GM12878 (cell line): ENCODE results near the gene ATP1B2. TPM values are rescaled to one million over a fixed set of nuclear protein-coding genes. Genes with fewer than 3 reads are reported as not detected.

Experiments
- BCL11A ChIP-seq: IDR thresholded peaks from 2 replicates; pipeline ENCODE4 v1.6.1; 2011; ENCODE audit warnings: low read depth, low read length
- BHLHE40 ChIP-seq, 2 experiments: fragments of 450-650 bp in 1 of 2; IDR thresholded peaks; 2 replicates each; pipeline ENCODE4 v1.6.1; 2011 to 2017; ENCODE audit warnings: low read depth in 2 of 2, borderline replicate concordance in 1 of 2, improper control_type of control experiment in 1 of 2, low read length in 1 of 2, mild to moderate bottlenecking in 1 of 2
- CBX3 ChIP-seq: fragments of 200-600 bp; sonication (generic); IDR thresholded peaks from 2 replicates; pipeline ENCODE4 v1.6.1; 2016; ENCODE audit warnings: low read depth, borderline replicate concordance
- EZH2 ChIP-seq: IDR thresholded peaks from 2 replicates; pipeline ENCODE4 v1.6.1; 2012; ENCODE audit warnings: low read depth, mild to moderate bottlenecking, control low read depth, inconsistent platforms, low read length, borderline replicate concordance; ENCODE audit not compliant: control insufficient read depth
- GATAD2B ChIP-seq: fragments of 450-650 bp; conservative IDR thresholded peaks from 2 replicates; pipeline ENCODE4 v1.6.1; 2017; ENCODE audit warnings: low read depth, mild to moderate bottlenecking, moderate library complexity
- JUND ChIP-seq: IDR thresholded peaks from 2 replicates; pipeline ENCODE4 v1.6.1; 2012; ENCODE audit warnings: low read depth, mild to moderate bottlenecking, low read length, improper control_type of control experiment, moderate library complexity
- NFIC ChIP-seq: IDR thresholded peaks from 2 replicates; pipeline ENCODE4 v1.6.1; 2012; ENCODE audit warnings: low read depth, mild to moderate bottlenecking, inconsistent platforms, low read length, moderate library complexity
- NFYB ChIP-seq: IDR thresholded peaks from 2 replicates; pipeline ENCODE4 v1.6.1; 2011; ENCODE audit warnings: low read depth, mild to moderate bottlenecking, low read length, improper control_type of control experiment, moderate library complexity; ENCODE audit not compliant: insufficient read depth
- RFX5 ChIP-seq: IDR thresholded peaks from 2 replicates; pipeline ENCODE4 v1.6.1; 2011; ENCODE audit warnings: low read depth, low read length, improper control_type of control experiment
- SREBF2 ChIP-seq: IDR thresholded peaks from 2 replicates; pipeline ENCODE4 v1.6.1; 2012; ENCODE audit warnings: mild to moderate bottlenecking, low read length
- TCF3 ChIP-seq: IDR thresholded peaks from 2 replicates; pipeline ENCODE4 v1.6.1; 2012; ENCODE audit warnings: low read depth, mild to moderate bottlenecking, low read length, borderline replicate concordance; ENCODE audit not compliant: insufficient read depth
- WRNIP1 ChIP-seq: IDR thresholded peaks from 2 replicates; pipeline ENCODE4 v1.6.1; 2011; ENCODE audit warnings: low read depth, low read length, improper control_type of control experiment, borderline replicate concordance
- ZBED1 ChIP-seq: IDR thresholded peaks from 2 replicates; pipeline ENCODE4 v1.6.1; 2016; ENCODE audit warnings: borderline replicate concordance
- ZNF384 ChIP-seq: IDR thresholded peaks from 2 replicates; pipeline ENCODE4 v1.6.1; 2012; ENCODE audit warnings: low read depth, mild to moderate bottlenecking, low read length, improper control_type of control experiment, borderline replicate concordance
- polyA plus RNA-seq, 11 experiments: library from polyadenylated mRNA; depleted of rRNA in 4 of 11; unstranded in 6 of 11; stranded (reverse) in 5 of 11; fragments of >200 nt; fragmentation: Nextera tagmentation in 4 of 11; fragmentation: Illumina TruSeq in 1 of 11; extraction: Ambion mirVana in 4 of 11; extraction: Trizol in 1 of 11; gene quantifications; 1 replicate in 1 of 11; 2 replicates in 10 of 11; pipeline versions ENCODE4 v1.2.1 to v1.2.3, GENCODE V29; 2011 to 2016; ENCODE audit warnings: inconsistent platforms in 2 of 11, missing spikeins in 2 of 11, low read depth in 1 of 11
- total RNA-seq, 4 experiments: library from RNA; depleted of rRNA in 3 of 4; stranded (reverse); fragments of >200 nt in 3 of 4; fragmentation: Illumina TruSeq in 1 of 4; extraction: Trizol in 1 of 4; gene quantifications; 2 replicates each; pipeline versions ENCODE4 v1.2.1 to v1.2.3, GENCODE V29; 2013 to 2021
- TF ChIP-seq, protein P1 (sequence below): fragments of 450-650 bp; IDR thresholded peaks from 2 replicates; pipeline ENCODE4 v1.6.1; 2017; ENCODE audit warnings: borderline replicate concordance
- TF ChIP-seq, protein P2 (sequence below): IDR thresholded peaks from 2 replicates; pipeline ENCODE4 v1.6.1; 2011; ENCODE audit warnings: borderline replicate concordance, low read depth, mild to moderate bottlenecking, moderate library complexity, mixed read lengths, low read length; ENCODE audit not compliant: insufficient read depth; ENCODE audit errors: extremely low read length
- TF ChIP-seq, protein P3 (sequence below): fragments of 450-650 bp; IDR thresholded peaks from 2 replicates; pipeline ENCODE4 v1.6.1; 2016; ENCODE audit warnings: mild to moderate bottlenecking
- TF ChIP-seq, protein P4 (sequence below): fragments of 450-650 bp; formaldehyde crosslinking; IDR thresholded peaks from 2 replicates; pipeline ENCODE4 v1.5.0; 2022; ENCODE audit warnings: mild to moderate bottlenecking, missing genetic modification characterization
- TF ChIP-seq, protein P5 (sequence below): fragments of 450-650 bp; conservative IDR thresholded peaks from 2 replicates; pipeline ENCODE4 v1.6.1; 2017; ENCODE audit warnings: mild to moderate bottlenecking, moderate library complexity

ATP1B2 gene
- total and polyA plus RNA-seq, 10 of the 15 experiments (the other 5 are each of a cell fraction or from before 2014, with no cell fraction given): 0.03 to 0.29 (median 0.15) TPM; not detected in 3

DNA sequence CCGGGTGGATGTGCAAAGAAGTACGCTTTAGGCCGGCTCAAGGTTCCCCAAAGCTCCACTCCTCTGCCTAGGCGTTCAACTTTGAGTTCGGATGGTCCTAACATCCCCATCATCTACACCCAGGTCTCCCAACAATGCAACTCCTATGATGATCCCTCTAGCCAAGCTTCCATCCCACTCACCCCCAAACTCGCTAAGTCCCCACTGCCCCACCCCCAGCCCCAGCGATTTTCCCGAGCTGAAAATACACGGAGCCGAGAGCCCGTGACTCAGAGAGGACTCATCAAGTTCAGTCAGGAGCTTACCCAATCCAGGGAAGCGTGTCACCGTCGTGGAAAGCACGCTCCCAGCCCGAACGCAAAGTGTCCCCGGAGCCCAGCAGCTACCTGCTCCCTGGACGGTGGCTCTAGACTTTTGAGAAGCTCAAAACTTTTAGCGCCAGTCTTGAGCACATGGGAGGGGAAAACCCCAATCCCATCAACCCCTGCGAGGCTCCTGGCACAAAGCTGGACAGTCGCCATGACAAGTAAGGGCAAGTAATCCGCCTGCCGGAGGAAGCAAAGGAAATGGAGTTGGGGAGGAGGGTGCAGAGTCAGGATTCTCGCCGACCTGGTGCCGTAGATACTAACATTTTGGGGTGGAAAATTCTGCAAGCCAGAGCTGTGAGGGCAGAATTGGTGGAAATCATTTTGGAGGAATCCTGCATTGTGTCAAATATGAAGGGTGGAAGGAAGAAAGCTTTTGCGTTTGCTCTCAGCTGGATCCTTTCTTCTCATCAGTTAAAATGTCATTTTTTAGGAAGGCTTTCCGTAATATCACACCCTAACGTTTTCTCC, 36.6 kb downstream of the ATP1B2 start, which contains the start of gene TP53 (continued):
- TF ChIP-seq EZH2 (no peak), NFIC (peak; percentile 62; the same call in 1 of the 2 replicates), CBX3 (no peak), BCL11A (no peak; the same call in 1 of the 2 replicates), GATAD2B (0 out of 2 replicates have a peak, but pooled peaks have one; percentile 15), ZBED1 (no peak), ZNF384 (no peak), JUND (no peak), RFX5 (no peak), NFYB (no peak), WRNIP1 (no peak), TCF3 (peak; percentile 86; the same call in 1 of the 2 replicates), BHLHE40 (IDR thresholded peaks at IDR 0.05; ENCODE audit: borderline replicate concordance in 1 of 2, low read depth in 2 of 2, low read length in 1 of 2) (peak; percentile 28 to 49; a peak in 2 of 4 replicates), SREBF2 (no peak)
- TF ChIP-seq, protein P1, sequence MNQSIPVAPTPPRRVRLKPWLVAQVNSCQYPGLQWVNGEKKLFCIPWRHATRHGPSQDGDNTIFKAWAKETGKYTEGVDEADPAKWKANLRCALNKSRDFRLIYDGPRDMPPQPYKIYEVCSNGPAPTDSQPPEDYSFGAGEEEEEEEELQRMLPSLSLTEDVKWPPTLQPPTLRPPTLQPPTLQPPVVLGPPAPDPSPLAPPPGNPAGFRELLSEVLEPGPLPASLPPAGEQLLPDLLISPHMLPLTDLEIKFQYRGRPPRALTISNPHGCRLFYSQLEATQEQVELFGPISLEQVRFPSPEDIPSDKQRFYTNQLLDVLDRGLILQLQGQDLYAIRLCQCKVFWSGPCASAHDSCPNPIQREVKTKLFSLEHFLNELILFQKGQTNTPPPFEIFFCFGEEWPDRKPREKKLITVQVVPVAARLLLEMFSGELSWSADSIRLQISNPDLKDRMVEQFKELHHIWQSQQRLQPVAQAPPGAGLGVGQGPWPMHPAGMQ: no peak
- TF ChIP-seq, protein P2, sequence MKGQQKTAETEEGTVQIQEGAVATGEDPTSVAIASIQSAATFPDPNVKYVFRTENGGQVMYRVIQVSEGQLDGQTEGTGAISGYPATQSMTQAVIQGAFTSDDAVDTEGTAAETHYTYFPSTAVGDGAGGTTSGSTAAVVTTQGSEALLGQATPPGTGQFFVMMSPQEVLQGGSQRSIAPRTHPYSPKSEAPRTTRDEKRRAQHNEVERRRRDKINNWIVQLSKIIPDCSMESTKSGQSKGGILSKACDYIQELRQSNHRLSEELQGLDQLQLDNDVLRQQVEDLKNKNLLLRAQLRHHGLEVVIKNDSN: peak; percentile 16
- TF ChIP-seq, protein P3, sequence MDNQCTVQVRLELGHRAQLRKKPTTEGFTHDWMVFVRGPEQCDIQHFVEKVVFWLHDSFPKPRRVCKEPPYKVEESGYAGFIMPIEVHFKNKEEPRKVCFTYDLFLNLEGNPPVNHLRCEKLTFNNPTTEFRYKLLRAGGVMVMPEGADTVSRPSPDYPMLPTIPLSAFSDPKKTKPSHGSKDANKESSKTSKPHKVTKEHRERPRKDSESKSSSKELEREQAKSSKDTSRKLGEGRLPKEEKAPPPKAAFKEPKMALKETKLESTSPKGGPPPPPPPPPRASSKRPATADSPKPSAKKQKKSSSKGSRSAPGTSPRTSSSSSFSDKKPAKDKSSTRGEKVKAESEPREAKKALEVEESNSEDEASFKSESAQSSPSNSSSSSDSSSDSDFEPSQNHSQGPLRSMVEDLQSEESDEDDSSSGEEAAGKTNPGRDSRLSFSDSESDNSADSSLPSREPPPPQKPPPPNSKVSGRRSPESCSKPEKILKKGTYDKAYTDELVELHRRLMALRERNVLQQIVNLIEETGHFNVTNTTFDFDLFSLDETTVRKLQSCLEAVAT: peak; percentile 56
- TF ChIP-seq, protein P4, sequence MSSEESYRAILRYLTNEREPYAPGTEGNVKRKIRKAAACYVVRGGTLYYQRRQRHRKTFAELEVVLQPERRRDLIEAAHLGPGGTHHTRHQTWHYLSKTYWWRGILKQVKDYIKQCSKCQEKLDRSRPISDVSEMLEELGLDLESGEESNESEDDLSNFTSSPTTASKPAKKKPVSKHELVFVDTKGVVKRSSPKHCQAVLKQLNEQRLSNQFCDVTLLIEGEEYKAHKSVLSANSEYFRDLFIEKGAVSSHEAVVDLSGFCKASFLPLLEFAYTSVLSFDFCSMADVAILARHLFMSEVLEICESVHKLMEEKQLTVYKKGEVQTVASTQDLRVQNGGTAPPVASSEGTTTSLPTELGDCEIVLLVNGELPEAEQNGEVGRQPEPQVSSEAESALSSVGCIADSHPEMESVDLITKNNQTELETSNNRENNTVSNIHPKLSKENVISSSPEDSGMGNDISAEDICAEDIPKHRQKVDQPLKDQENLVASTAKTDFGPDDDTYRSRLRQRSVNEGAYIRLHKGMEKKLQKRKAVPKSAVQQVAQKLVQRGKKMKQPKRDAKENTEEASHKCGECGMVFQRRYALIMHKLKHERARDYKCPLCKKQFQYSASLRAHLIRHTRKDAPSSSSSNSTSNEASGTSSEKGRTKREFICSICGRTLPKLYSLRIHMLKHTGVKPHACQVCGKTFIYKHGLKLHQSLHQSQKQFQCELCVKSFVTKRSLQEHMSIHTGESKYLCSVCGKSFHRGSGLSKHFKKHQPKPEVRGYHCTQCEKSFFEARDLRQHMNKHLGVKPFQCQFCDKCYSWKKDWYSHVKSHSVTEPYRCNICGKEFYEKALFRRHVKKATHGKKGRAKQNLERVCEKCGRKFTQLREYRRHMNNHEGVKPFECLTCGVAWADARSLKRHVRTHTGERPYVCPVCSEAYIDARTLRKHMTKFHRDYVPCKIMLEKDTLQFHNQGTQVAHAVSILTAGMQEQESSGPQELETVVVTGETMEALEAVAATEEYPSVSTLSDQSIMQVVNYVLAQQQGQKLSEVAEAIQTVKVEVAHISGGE: no peak
- TF ChIP-seq, protein P5, sequence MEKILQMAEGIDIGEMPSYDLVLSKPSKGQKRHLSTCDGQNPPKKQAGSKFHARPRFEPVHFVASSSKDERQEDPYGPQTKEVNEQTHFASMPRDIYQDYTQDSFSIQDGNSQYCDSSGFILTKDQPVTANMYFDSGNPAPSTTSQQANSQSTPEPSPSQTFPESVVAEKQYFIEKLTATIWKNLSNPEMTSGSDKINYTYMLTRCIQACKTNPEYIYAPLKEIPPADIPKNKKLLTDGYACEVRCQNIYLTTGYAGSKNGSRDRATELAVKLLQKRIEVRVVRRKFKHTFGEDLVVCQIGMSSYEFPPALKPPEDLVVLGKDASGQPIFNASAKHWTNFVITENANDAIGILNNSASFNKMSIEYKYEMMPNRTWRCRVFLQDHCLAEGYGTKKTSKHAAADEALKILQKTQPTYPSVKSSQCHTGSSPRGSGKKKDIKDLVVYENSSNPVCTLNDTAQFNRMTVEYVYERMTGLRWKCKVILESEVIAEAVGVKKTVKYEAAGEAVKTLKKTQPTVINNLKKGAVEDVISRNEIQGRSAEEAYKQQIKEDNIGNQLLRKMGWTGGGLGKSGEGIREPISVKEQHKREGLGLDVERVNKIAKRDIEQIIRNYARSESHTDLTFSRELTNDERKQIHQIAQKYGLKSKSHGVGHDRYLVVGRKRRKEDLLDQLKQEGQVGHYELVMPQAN: peak; percentile 78
